CD4-positive, alpha-beta memory T cell (primary cell): Measurements from ENCODE around the gene FCRLA. TPM values are rescaled to one million over a fixed set of nuclear protein-coding genes. Genes with fewer than 3 reads are reported as not detected.
"Not testable (repeated sequence)": the region's sequence is repeated elsewhere in the genome, so short reads cannot be mapped to it uniquely, and the experiment has no call there.

Experiments
- CTCF ChIA-PET: fragments of 350-600 bp; sonication (Branson Sonifier 250); formaldehyde crosslinking; loops from one replicate; lab custom pipeline; 2021; ENCODE audit warnings: inconsistent platforms; ENCODE audit not compliant: partially characterized antibody; lab: Charles Lee
- POLR2A ChIA-PET: fragments of 350-600 bp; sonication (Branson Sonifier 250); formaldehyde crosslinking; loops from one replicate; lab custom pipeline; 2021; ENCODE audit not compliant: partially characterized antibody; lab: Charles Lee
- DNase-seq, 5 donors: peaks; one replicate each; pipeline versions ENCODE4 v3.0.0 to v3.0.0-alpha.2; 2020 to 2022; ENCODE audit warnings: mixed read lengths in 1 of 5
- H3K27ac ChIP-seq: one replicate; pipeline ENCODE4 v1.7.0; 2013; ENCODE audit warnings: low read depth, low read length
- H3K27me3 ChIP-seq: 2 replicates; pipeline ENCODE4 v1.7.0; 2013; ENCODE audit warnings: mild to moderate bottlenecking, low read length, moderate library complexity; ENCODE audit not compliant: insufficient read depth
- H3K36me3 ChIP-seq: 2 replicates; pipeline ENCODE4 v1.7.0; 2013; ENCODE audit warnings: mild to moderate bottlenecking, low read length, moderate library complexity; ENCODE audit not compliant: insufficient read depth
- H3K4me1 ChIP-seq: 2 replicates; pipeline ENCODE4 v1.7.0; 2013; ENCODE audit warnings: mild to moderate bottlenecking, low read length, moderate library complexity; ENCODE audit not compliant: insufficient read depth
- H3K4me3 ChIP-seq, 2 donors: one replicate each; pipeline ENCODE4 v1.7.0; 2013; ENCODE audit warnings: low read length in 2 of 2, mild to moderate bottlenecking in 1 of 2
- H3K9me3 ChIP-seq, 2 donors: one replicate each; pipeline ENCODE4 v1.7.0; 2013; ENCODE audit warnings: low read length in 2 of 2, control low read depth in 1 of 2; ENCODE audit not compliant: control insufficient read depth in 1 of 2
- H3K27ac Mint-ChIP-seq, 7 donors: one replicate each; pipeline ENCODE4 v1.8.0; 2020 to 2021; ENCODE audit warnings: mixed read lengths in 7 of 7, mild to moderate bottlenecking in 6 of 7, inconsistent platforms in 3 of 7, moderate library complexity in 3 of 7
- H3K27me3 Mint-ChIP-seq, 2 donors: one replicate each; pipeline ENCODE4 v1.8.0; 2020 to 2021; ENCODE audit warnings: mixed read lengths in 2 of 2
- H3K36me3 Mint-ChIP-seq, 2 donors: one replicate each; pipeline ENCODE4 v1.8.0; 2020 to 2021; ENCODE audit warnings: mixed read lengths in 2 of 2, inconsistent platforms in 1 of 2, mild to moderate bottlenecking in 1 of 2
- H3K4me1 Mint-ChIP-seq, 4 donors: one replicate each; pipeline ENCODE4 v1.8.0; 2020 to 2021; ENCODE audit warnings: mixed read lengths in 4 of 4, mild to moderate bottlenecking in 1 of 4
- H3K4me3 Mint-ChIP-seq, 8 donors: one replicate each; pipeline ENCODE4 v1.8.0; 2020 to 2021; ENCODE audit warnings: mixed read lengths in 8 of 8, mild to moderate bottlenecking in 7 of 8, moderate library complexity in 6 of 8, inconsistent platforms in 3 of 8
- H3K9me3 Mint-ChIP-seq, 8 donors: one replicate each; pipeline ENCODE4 v1.8.0; 2020 to 2021; ENCODE audit warnings: mixed read lengths in 8 of 8, mild to moderate bottlenecking in 5 of 8, inconsistent platforms in 3 of 8, moderate library complexity in 1 of 8
- intact Hi-C: fragments of 100-400 bp; cut with micrococcal nuclease; formaldehyde crosslinking; loops from one replicate; pipeline ENCODE4 v1.15.1; 2023
- polyA plus RNA-seq, 2 donors: library from polyadenylated mRNA; unstranded; fragments of 300-500 nt; fragmentation: Illumina TruSeq; gene quantifications; one replicate each; pipeline ENCODE4 v1.2.3, GENCODE V29; 2021
- total RNA-seq, 2 experiments: library from RNA; stranded (reverse); gene quantifications; one replicate each; pipeline ENCODE4 v1.2.3, GENCODE V29; 2021

FCRLA gene
- total and polyA plus RNA-seq, 4 experiments from 2014 or later: 0.23 to 2.7 TPM; not detected in 2

GRCh38 chr1:161681879-161682278 lies 25.1 kb upstream of the FCRLA start:
- DNase-seq: no peak
- Mint-ChIP-seq H3K36me3 (no peaks in the 10 kb centered on the region), H3K27me3 (peaks cover 4 to 6% of the 10 kb centered on the region in 2 donors), H3K4me3 (no peak overlapping the region), H3K9me3 (no peaks in the 10 kb centered on the region), H3K4me1 (no peaks in the 10 kb centered on the region), H3K27ac (no peak overlapping the region)
- intact Hi-C loops: no loop called here
- ChIA-PET CTCF (interaction anchor here (1.0 kb wide), 1 partner anchor 59 kb away, joined by 3 read pairs; no protein-coding TSS in a partner anchor), POLR2A (no interaction called here)
- Histone ChIP-seq H3K9me3 (no peaks in the 10 kb centered on the region), H3K4me1 (no peaks in the 10 kb centered on the region), H3K27me3 (no peaks in the 10 kb centered on the region), H3K4me3 (no peak overlapping the region), H3K27ac (no peak overlapping the region), H3K36me3 (no peaks in the 10 kb centered on the region)

DNA sequence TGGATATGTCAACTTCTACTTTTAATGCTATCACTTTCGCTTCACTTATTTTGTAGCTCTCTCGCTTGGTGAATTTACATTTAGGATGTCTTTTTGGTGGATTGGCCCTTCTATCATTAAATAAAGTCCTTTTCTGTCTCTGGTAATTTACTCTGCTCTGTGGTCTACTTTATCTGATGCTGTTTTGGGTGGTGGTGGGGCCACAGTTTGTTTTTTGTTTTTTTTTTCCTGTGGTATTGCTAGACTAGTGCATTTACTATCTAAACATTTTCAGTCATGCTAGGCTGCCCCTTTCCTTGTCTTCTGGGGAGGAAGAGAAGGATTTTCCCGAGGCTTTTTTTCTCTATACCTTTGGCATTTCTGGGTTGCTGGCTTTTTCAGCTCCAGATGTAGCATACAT lies 18.1 kb upstream of the FCRLA start:
- Histone ChIP-seq H3K9me3 (no peaks in the 10 kb centered on the region), H3K27me3 (peaks cover 3% of the 10 kb centered on the region), H3K36me3 (no peaks in the 10 kb centered on the region), H3K4me3 (no peak overlapping the region), H3K27ac (no peak overlapping the region), H3K4me1 (no peaks in the 10 kb centered on the region)
- no peak for DNase-seq
- Mint-ChIP-seq H3K9me3 (no peaks in the 10 kb centered on the region), H3K27ac (no peak overlapping the region), H3K4me1 (no peaks in the 10 kb centered on the region), H3K4me3 (no peak overlapping the region), H3K36me3 (no peaks in the 10 kb centered on the region), H3K27me3 (peaks cover 8 to 20% of the 10 kb centered on the region in 2 donors)
- CTCF ChIA-PET: interaction anchor here (2.1 kb wide), 1 partner anchor 18 kb away, joined by 4 read pairs; the partner anchor contains the start of gene FCRLA
- POLR2A ChIA-PET: interaction anchor here (1.3 kb wide), 1 partner anchor 38 kb away, joined by 3 read pairs; no protein-coding TSS in a partner anchor
- intact Hi-C loops: no loop called here

- Histone ChIP-seq H3K4me3 (no peak overlapping the region), H3K27me3 (peaks cover 3% of the 10 kb centered on the region), H3K4me1 (no peaks in the 10 kb centered on the region), H3K36me3 (no peaks in the 10 kb centered on the region), H3K27ac (no peak overlapping the region), H3K9me3 (no peaks in the 10 kb centered on the region)
- Mint-ChIP-seq H3K4me1 (no peaks in the 10 kb centered on the region), H3K27ac (no peak overlapping the region), H3K27me3 (peaks cover 8 to 34% of the 10 kb centered on the region in 2 donors), H3K9me3 (peaks cover 0 to 4% (median 0%) of the 10 kb centered on the region in 8 donors), H3K36me3 (no peaks in the 10 kb centered on the region), H3K4me3 (no peak overlapping the region)
- POLR2A ChIA-PET: no interaction called here
- no peak for DNase-seq
- intact Hi-C loops: no loop called here
- CTCF ChIA-PET: no interaction called here
These were observed 15.2 kb upstream of the FCRLA start for GRCh38 chr1:161691846-161692245.

- POLR2A ChIA-PET, H3K27ac ChIP-seq, H3K36me3 Mint-ChIP-seq, H3K9me3 Mint-ChIP-seq, DNase-seq, H3K4me1 Mint-ChIP-seq, H3K4me1 ChIP-seq, CTCF ChIA-PET, intact Hi-C loops, H3K27ac Mint-ChIP-seq, H3K27me3 ChIP-seq, H3K9me3 ChIP-seq, H3K36me3 ChIP-seq, H3K4me3 Mint-ChIP-seq, H3K4me3 ChIP-seq: not testable (repeated sequence)
- peaks cover 10 to 36% of the 10 kb centered on the region in 2 donors for H3K27me3 Mint-ChIP-seq
These were observed 13.9 kb upstream of the FCRLA start for GRCh38 chr1:161693020-161693712.

DNA sequence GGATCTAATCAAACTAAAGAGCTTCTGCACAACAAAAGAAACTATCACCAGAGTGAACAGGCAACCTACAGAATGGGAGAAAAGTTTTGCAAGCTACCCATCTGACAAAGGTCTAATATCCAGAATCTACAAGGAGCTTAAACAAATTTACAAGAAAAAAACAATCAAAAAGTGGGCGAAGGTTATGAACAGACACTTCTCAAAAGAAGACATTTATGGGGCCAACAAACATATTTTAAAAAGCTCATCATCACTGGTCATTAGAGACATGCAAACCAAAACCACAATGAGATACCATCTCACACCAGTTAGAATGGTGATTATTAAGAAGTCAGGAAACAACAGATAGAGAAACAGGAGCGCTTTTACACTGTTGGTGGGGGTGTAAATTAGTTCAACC lies 8.7 kb upstream of the FCRLA start:
- H3K9me3 ChIP-seq, H3K27ac ChIP-seq, CTCF ChIA-PET, H3K4me1 ChIP-seq, H3K4me3 ChIP-seq, DNase-seq, H3K27ac Mint-ChIP-seq, H3K4me3 Mint-ChIP-seq, H3K36me3 Mint-ChIP-seq, H3K27me3 ChIP-seq, H3K36me3 ChIP-seq, intact Hi-C loops, H3K9me3 Mint-ChIP-seq, H3K4me1 Mint-ChIP-seq, POLR2A ChIA-PET: not testable (repeated sequence)
- peaks cover 5 to 26% of the 10 kb centered on the region in 2 donors for H3K27me3 Mint-ChIP-seq

GRCh38 chr1:161702250-161702649 lies 4.8 kb upstream of the FCRLA start:
- intact Hi-C loops: no loop called here
- Mint-ChIP-seq H3K36me3 (no peaks in the 10 kb centered on the region), H3K9me3 (peaks cover 0 to 2% (median 0%) of the 10 kb centered on the region in 8 donors), H3K27me3 (peaks cover 2 to 9% of the 10 kb centered on the region in 2 donors), H3K27ac (no peak overlapping the region), H3K4me1 (no peaks in the 10 kb centered on the region), H3K4me3 (no peak overlapping the region)
- Histone ChIP-seq H3K4me1 (no peaks in the 10 kb centered on the region), H3K4me3 (no peak overlapping the region), H3K9me3 (no peaks in the 10 kb centered on the region), H3K27me3 (no peaks in the 10 kb centered on the region), H3K27ac (no peak overlapping the region), H3K36me3 (no peaks in the 10 kb centered on the region)
- no peak for DNase-seq
- CTCF ChIA-PET: no interaction called here
- POLR2A ChIA-PET: no interaction called here

GRCh38 chr1:161705537-161705936 lies 1.5 kb upstream of the FCRLA start:
- Mint-ChIP-seq H3K36me3 (no peaks in the 10 kb centered on the region), H3K27me3 (peaks cover 0 to 11% of the 10 kb centered on the region in 2 donors), H3K4me1 (no peaks in the 10 kb centered on the region), H3K9me3 (no peaks in the 10 kb centered on the region), H3K4me3 (no peak overlapping the region), H3K27ac (no peak overlapping the region)
- no peaks in the 10 kb centered on the region for H3K27me3 ChIP-seq
- intact Hi-C loops: no loop called here
- H3K9me3 ChIP-seq: no peaks in the 10 kb centered on the region
- ChIA-PET POLR2A (no interaction called here), CTCF (interaction anchor here (0.7 kb wide), 1 partner anchor 378 kb away, joined by 3 read pairs; no protein-coding TSS in a partner anchor)
- no peak for DNase-seq
- H3K4me3 ChIP-seq: no peak overlapping the region
- H3K36me3 ChIP-seq: no peaks in the 10 kb centered on the region
- H3K27ac ChIP-seq: no peak overlapping the region
- H3K4me1 ChIP-seq: no peaks in the 10 kb centered on the region
